H9 (cell line): ENCODE results near the gene PLXNA4. TPM values are rescaled to one million over a fixed set of nuclear protein-coding genes. Genes with fewer than 3 reads are reported as not detected.

Experiments
- DNase-seq: peaks from one replicate; pipeline ENCODE4 v3.0.0-alpha.2; 2017
- H2AFZ ChIP-seq: one replicate; pipeline ENCODE4 v1.6.1; 2013; ENCODE audit warnings: mild to moderate bottlenecking, low read length, control low read depth, moderate library complexity
- H2AK5ac ChIP-seq: 2 replicates; pipeline ENCODE4 v1.6.1; 2013; ENCODE audit warnings: low read length, control low read depth, mixed read lengths; ENCODE audit not compliant: insufficient read length
- H2BK120ac ChIP-seq: one replicate; pipeline ENCODE4 v1.6.1; 2013; ENCODE audit warnings: low read depth, mild to moderate bottlenecking, low read length, control low read depth, inconsistent platforms; ENCODE audit not compliant: poor library complexity, severe bottlenecking
- H2BK12ac ChIP-seq: 2 replicates; pipeline ENCODE4 v1.6.1; 2013; ENCODE audit warnings: low read length, control low read depth, mixed read lengths, low read depth; ENCODE audit not compliant: insufficient read length
- H2BK15ac ChIP-seq: 2 replicates; pipeline ENCODE4 v1.6.1; 2013; ENCODE audit warnings: low read depth, low read length, control low read depth
- H2BK20ac ChIP-seq: one replicate; pipeline ENCODE4 v1.6.1; 2013; ENCODE audit warnings: low read depth, mild to moderate bottlenecking, low read length, control low read depth, inconsistent platforms; ENCODE audit not compliant: poor library complexity, severe bottlenecking
- H2BK5ac ChIP-seq: 2 replicates; pipeline ENCODE4 v1.6.1; 2013; ENCODE audit warnings: low read length, control low read depth, mixed read lengths; ENCODE audit not compliant: insufficient read length
- H3K14ac ChIP-seq: 2 replicates; pipeline ENCODE4 v1.6.1; 2013; ENCODE audit warnings: low read length, control low read depth; ENCODE audit not compliant: insufficient read depth
- H3K18ac ChIP-seq: 2 replicates; pipeline ENCODE4 v1.6.1; 2013; ENCODE audit warnings: low read depth, mild to moderate bottlenecking, mixed read lengths, low read length, control low read depth; ENCODE audit not compliant: insufficient read length
- H3K23ac ChIP-seq: 2 replicates; pipeline ENCODE4 v1.6.1; 2013; ENCODE audit warnings: low read length, control low read depth, mixed read lengths, low read depth; ENCODE audit not compliant: insufficient read length
- H3K23me2 ChIP-seq: 2 replicates; pipeline ENCODE4 v1.6.1; 2013; ENCODE audit warnings: low read depth, mild to moderate bottlenecking, mixed read lengths, low read length, control low read depth; ENCODE audit not compliant: insufficient read length, poor library complexity, severe bottlenecking
- H3K27ac ChIP-seq: 2 replicates; pipeline ENCODE4 v1.5.1; 2013; ENCODE audit warnings: low read length, control low read depth, mixed read lengths, low read depth; ENCODE audit not compliant: insufficient read length
- H3K27me3 ChIP-seq: 2 replicates; pipeline ENCODE4 v1.6.1; 2013; ENCODE audit warnings: low read length, control low read depth, inconsistent platforms; ENCODE audit not compliant: insufficient read depth
- H3K4ac ChIP-seq: 2 replicates; pipeline ENCODE4 v1.6.1; 2013; ENCODE audit warnings: low read depth, mild to moderate bottlenecking, control low read depth, inconsistent platforms, low read length, moderate library complexity
- H3K4me1 ChIP-seq: 2 replicates; pipeline ENCODE4 v1.6.1; 2013; ENCODE audit warnings: low read length, control low read depth, inconsistent platforms; ENCODE audit not compliant: insufficient read depth
- H3K4me2 ChIP-seq: 2 replicates; pipeline ENCODE4 v1.6.1; 2013; ENCODE audit warnings: low read length, control low read depth, mixed read lengths; ENCODE audit not compliant: insufficient read length, insufficient read depth
- H3K56ac ChIP-seq: 2 replicates; pipeline ENCODE4 v1.6.1; 2013; ENCODE audit warnings: low read depth, mild to moderate bottlenecking, mixed read lengths, low read length, control low read depth; ENCODE audit not compliant: insufficient read length
- H3K79me1 ChIP-seq: 2 replicates; pipeline ENCODE4 v1.6.1; 2013; ENCODE audit warnings: low read depth, mild to moderate bottlenecking, moderate library complexity, low read length, control low read depth, inconsistent platforms; ENCODE audit not compliant: insufficient read depth, poor library complexity, severe bottlenecking
- H3K79me2 ChIP-seq: 2 replicates; pipeline ENCODE4 v1.6.1; 2013; ENCODE audit warnings: low read length, control low read depth, inconsistent platforms; ENCODE audit not compliant: insufficient read depth
- H3K9ac ChIP-seq: 2 replicates; pipeline ENCODE4 v1.6.1; 2013; ENCODE audit warnings: low read length, control low read depth, mixed read lengths; ENCODE audit not compliant: insufficient read length; ENCODE audit errors: extremely low read depth
- H3K9me3 ChIP-seq: one replicate; pipeline ENCODE4 v1.6.1; 2013; ENCODE audit warnings: low read depth, low read length, inconsistent platforms; ENCODE audit not compliant: control insufficient read depth
- H3T11ph ChIP-seq: one replicate; pipeline ENCODE4 v1.6.1; 2013; ENCODE audit warnings: mild to moderate bottlenecking, low read length, control low read depth, inconsistent platforms
- H4K20me1 ChIP-seq: one replicate; pipeline ENCODE4 v1.6.1; 2013; ENCODE audit not compliant: control insufficient read depth, insufficient read length, insufficient read depth
- H4K5ac ChIP-seq: 2 replicates; pipeline ENCODE4 v1.6.1; 2013; ENCODE audit warnings: low read depth, mild to moderate bottlenecking, mixed read lengths, low read length, control low read depth; ENCODE audit not compliant: insufficient read length
- H4K8ac ChIP-seq: replicated peaks from 2 replicates; pipeline ENCODE4 v1.6.1; 2013; ENCODE audit warnings: low read length, control low read depth, mixed read lengths, low read depth; ENCODE audit not compliant: insufficient read length
- H4K91ac ChIP-seq: 2 replicates; pipeline ENCODE4 v1.6.1; 2013; ENCODE audit warnings: low read depth, mild to moderate bottlenecking, moderate library complexity, mixed read lengths, low read length, control low read depth; ENCODE audit not compliant: insufficient read length
- H3K27ac Mint-ChIP-seq, 3 experiments: 2 replicates in 2 of 3; 3 replicates in 1 of 3; pipeline ENCODE4 v1.8.0; 2020 to 2021; ENCODE audit warnings: mixed read lengths in 3 of 3, mild to moderate bottlenecking in 1 of 3, moderate library complexity in 1 of 3
- H3K27me3 Mint-ChIP-seq: 2 replicates; pipeline ENCODE4 v1.8.0; 2021; ENCODE audit warnings: low read depth, mild to moderate bottlenecking, moderate library complexity, mixed read lengths
- H3K36me3 Mint-ChIP-seq, 3 experiments: 2 replicates in 2 of 3; 3 replicates in 1 of 3; pipeline ENCODE4 v1.8.0; 2020 to 2021; ENCODE audit warnings: low read depth in 3 of 3, mixed read lengths in 3 of 3; ENCODE audit not compliant: insufficient read depth in 1 of 3
- H3K4me1 Mint-ChIP-seq, 2 experiments: 2 replicates each; pipeline ENCODE4 v1.8.0; 2020; ENCODE audit warnings: mixed read lengths in 2 of 2
- H3K4me3 Mint-ChIP-seq, 2 experiments: 2 replicates in 1 of 2; 3 replicates in 1 of 2; pipeline ENCODE4 v1.8.0; 2020 to 2021; ENCODE audit warnings: mild to moderate bottlenecking in 2 of 2, mixed read lengths in 2 of 2, moderate library complexity in 1 of 2
- H3K9me3 Mint-ChIP-seq, 2 experiments: 2 replicates in 1 of 2; 3 replicates in 1 of 2; pipeline ENCODE4 v1.8.0; 2020; ENCODE audit warnings: mild to moderate bottlenecking in 2 of 2, mixed read lengths in 2 of 2, moderate library complexity in 1 of 2
- WGBS: extraction: QIAGEN DNeasy Blood & Tissue Kit; methylation state at CpG from one replicate; pipeline ENCODE4 v1.1.7; 2013; ENCODE audit warnings: missing lambda C conversion rate, low lambda C conversion rate, mixed read lengths; ENCODE audit not compliant: insufficient read length; ENCODE audit errors: extremely low coverage; 5-methylcytosine and 5-hydroxymethylcytosine counted together
- total RNA-seq: library from RNA; stranded (reverse); gene quantifications from 2 replicates; pipeline ENCODE4 v1.2.1, GENCODE V29; 2021
- TF ChIP-seq, protein P1 (sequence below): fragments of 200-600 bp; sonication (generic); conservative IDR thresholded peaks from 3 replicates; pipeline ENCODE4 v1.8.0; 2021; ENCODE audit warnings: antibody characterized with exemption, mild to moderate bottlenecking

PLXNA4 gene
- total RNA-seq, 1 experiment from 2014 or later: 0.35 TPM

DNA sequence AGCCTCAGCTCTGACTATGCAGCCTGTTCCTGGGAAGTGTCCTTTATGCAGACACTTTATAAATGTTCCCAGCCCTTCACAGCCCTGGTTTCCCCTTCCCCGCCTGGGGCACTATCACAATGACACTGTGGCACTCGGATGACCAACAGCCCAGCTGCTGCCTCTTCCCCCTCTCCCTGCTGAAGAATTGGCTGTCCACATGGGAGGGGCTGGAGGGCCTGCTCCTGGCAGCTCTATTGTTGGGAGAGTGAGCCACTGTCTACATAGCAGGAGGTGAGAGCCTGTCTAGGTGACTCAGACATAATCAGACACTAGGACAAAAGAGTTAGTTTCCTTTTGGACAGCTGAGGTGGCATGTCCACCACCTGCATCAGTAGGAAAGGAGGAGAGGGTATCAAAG lies 437.5 kb downstream of the PLXNA4 start:
- H3K9me3 ChIP-seq: no peaks in the 10 kb centered on the region
- no peak overlapping the region for H4K5ac ChIP-seq
- H2BK5ac ChIP-seq: no peak overlapping the region
- no peak overlapping the region for H3T11ph ChIP-seq
- H2BK20ac ChIP-seq: no peak overlapping the region
- H3K14ac ChIP-seq: no peak overlapping the region
- Mint-ChIP-seq H3K27me3 (peaks cover 16% of the 10 kb centered on the region), H3K36me3 (peaks cover 0 to 2% (median 0%) of the 10 kb centered on the region in 3 experiments; a peak in 1 of 7 replicates), H3K4me3 (no peak overlapping the region), H3K4me1 (peaks cover 43 to 48% of the 10 kb centered on the region in 2 experiments), H3K9me3 (no peaks in the 10 kb centered on the region; a peak in 1 of 5 replicates), H3K27ac (no peak overlapping the region)
- no peak overlapping the region for H2BK12ac ChIP-seq
- no peak overlapping the region for H3K23ac ChIP-seq
- no peaks in the 10 kb centered on the region for H3K79me1 ChIP-seq
- no peaks in the 10 kb centered on the region for H4K20me1 ChIP-seq
- TF ChIP-seq, protein P1, sequence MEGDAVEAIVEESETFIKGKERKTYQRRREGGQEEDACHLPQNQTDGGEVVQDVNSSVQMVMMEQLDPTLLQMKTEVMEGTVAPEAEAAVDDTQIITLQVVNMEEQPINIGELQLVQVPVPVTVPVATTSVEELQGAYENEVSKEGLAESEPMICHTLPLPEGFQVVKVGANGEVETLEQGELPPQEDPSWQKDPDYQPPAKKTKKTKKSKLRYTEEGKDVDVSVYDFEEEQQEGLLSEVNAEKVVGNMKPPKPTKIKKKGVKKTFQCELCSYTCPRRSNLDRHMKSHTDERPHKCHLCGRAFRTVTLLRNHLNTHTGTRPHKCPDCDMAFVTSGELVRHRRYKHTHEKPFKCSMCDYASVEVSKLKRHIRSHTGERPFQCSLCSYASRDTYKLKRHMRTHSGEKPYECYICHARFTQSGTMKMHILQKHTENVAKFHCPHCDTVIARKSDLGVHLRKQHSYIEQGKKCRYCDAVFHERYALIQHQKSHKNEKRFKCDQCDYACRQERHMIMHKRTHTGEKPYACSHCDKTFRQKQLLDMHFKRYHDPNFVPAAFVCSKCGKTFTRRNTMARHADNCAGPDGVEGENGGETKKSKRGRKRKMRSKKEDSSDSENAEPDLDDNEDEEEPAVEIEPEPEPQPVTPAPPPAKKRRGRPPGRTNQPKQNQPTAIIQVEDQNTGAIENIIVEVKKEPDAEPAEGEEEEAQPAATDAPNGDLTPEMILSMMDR: no peak
- no CpG with 5 or more reads among the region's 2 CpGs for WGBS
- no peak overlapping the region for H3K27ac ChIP-seq
- H2BK15ac ChIP-seq: no peak overlapping the region
- no peak overlapping the region for H3K4ac ChIP-seq
- H3K56ac ChIP-seq: no peak overlapping the region
- H3K18ac ChIP-seq: no peak overlapping the region
- H4K8ac ChIP-seq: no peak overlapping the region
- DNase-seq: no peak
- H3K27me3 ChIP-seq: no peaks in the 10 kb centered on the region
- H3K4me2 ChIP-seq: no peak overlapping the region
- H3K9ac ChIP-seq: no peak overlapping the region
- no peaks in the 10 kb centered on the region for H3K79me2 ChIP-seq
- peaks cover 3% of the 10 kb centered on the region; the same call in 1 of the 2 replicates for H3K4me1 ChIP-seq
- no peaks in the 10 kb centered on the region for H3K23me2 ChIP-seq
- H4K91ac ChIP-seq: no peak overlapping the region
- H2BK120ac ChIP-seq: no peak overlapping the region
- H2AFZ ChIP-seq: no peak overlapping the region
- H2AK5ac ChIP-seq: no peak overlapping the region
